ENCODE measurements around the gene QPRT.
"Not testable (repeated sequence)": the region's sequence is repeated elsewhere in the genome, so short reads cannot be mapped to it uniquely, and the experiment has no call there.

The QPRT gene

GRCh38 chr16:29678691-29679267, at the start of gene QPRT:
Gene QPRT, plus strand, starts transcription at chr16:29679180. Its CDS starts 18 bp downstream, at chr16:29679198.
- FAIRE-seq: no peak
- DNase-seq (ENCODE audit: low spot score): peak; percentile 41

GRCh38 chr16:29629318-29629717, 49.7 kb upstream of the QPRT start:
- FAIRE-seq; DNase-seq (ENCODE audit: low spot score): not testable (repeated sequence)

- not testable (repeated sequence) for DNase-seq (ENCODE audit: low spot score); FAIRE-seq
These were observed 47.3 kb upstream of the QPRT start for GRCh38 chr16:29631658-29632057.

GRCh38 chr16:29635902-29636301, 43.1 kb upstream of the QPRT start:
- DNase-seq (ENCODE audit: low spot score); FAIRE-seq: not testable (repeated sequence)

GRCh38 chr16:29636368-29636767, 42.6 kb upstream of the QPRT start:
- DNase-seq (ENCODE audit: low spot score); FAIRE-seq: not testable (repeated sequence)

- not testable (repeated sequence) for DNase-seq (ENCODE audit: low spot score); FAIRE-seq
These were observed 40.2 kb upstream of the QPRT start for GRCh38 chr16:29638751-29639150.

- DNase-seq (ENCODE audit: low spot score): no peak
- FAIRE-seq: no peak
These were observed 37.4 kb upstream of the QPRT start for GRCh38 chr16:29641561-29641960.

- no peak for DNase-seq (ENCODE audit: low spot score)
- FAIRE-seq: no peak
These were observed 35.4 kb upstream of the QPRT start for GRCh38 chr16:29643596-29643995.

- FAIRE-seq: no peak
These were observed 34.6 kb upstream of the QPRT start for GRCh38 chr16:29644338-29644857.

GRCh38 chr16:29644973-29645693, 33.8 kb upstream of the QPRT start:
- DNase-seq (ENCODE audit: low spot score) (no peak), FAIRE-seq (no peak)

More at GRCh38 chr16:29644338-29644857, 34.6 kb upstream of the QPRT start:
- no peak for DNase-seq (ENCODE audit: low spot score)

GRCh38 chr16:29645694-29646187, 33.2 kb upstream of the QPRT start:
- no peak for FAIRE-seq
- no peak for DNase-seq (ENCODE audit: low spot score)

GRCh38 chr16:29646947-29647346, 32.0 kb upstream of the QPRT start:
- DNase-seq (ENCODE audit: low spot score) (no peak), FAIRE-seq (no peak)

GRCh38 chr16:29649588-29650494, 29.1 kb upstream of the QPRT start:
- DNase-seq (ENCODE audit: low spot score) (no peak), FAIRE-seq (no peak)

- FAIRE-seq: no peak
- no peak for DNase-seq (ENCODE audit: low spot score)
These were observed 28.2 kb upstream of the QPRT start for GRCh38 chr16:29650771-29651170.

- no peak for DNase-seq (ENCODE audit: low spot score)
- FAIRE-seq: no peak
These were observed 27.1 kb upstream of the QPRT start for GRCh38 chr16:29651774-29652349.

GRCh38 chr16:29653471-29653870, 25.5 kb upstream of the QPRT start:
- DNase-seq (ENCODE audit: low spot score): no peak
- no peak for FAIRE-seq

GRCh38 chr16:29653890-29654289, 25.1 kb upstream of the QPRT start:
- not testable (repeated sequence) for DNase-seq (ENCODE audit: low spot score); FAIRE-seq

- FAIRE-seq (no peak), DNase-seq (ENCODE audit: low spot score) (no peak)
These were observed 22.1 kb upstream of the QPRT start for GRCh38 chr16:29656688-29657523.

GRCh38 chr16:29658705-29659104, 20.3 kb upstream of the QPRT start:
- no peak for FAIRE-seq

More at GRCh38 chr16:29658705-29659104, 20.3 kb upstream of the QPRT start:
- DNase-seq (ENCODE audit: low spot score): no peak

Measured in RCC 7860 (cell line).